HG03097 (cell line): ENCODE results near the gene HMGB2.

Source experiments
- ATAC-seq: cut with Tn5 transposase; IDR thresholded peaks from one replicate; pipeline ENCODE4 v1.9.1; 2021; ENCODE audit not compliant: unreplicated experiment, low FRiP score

HMGB2 gene

DNA sequence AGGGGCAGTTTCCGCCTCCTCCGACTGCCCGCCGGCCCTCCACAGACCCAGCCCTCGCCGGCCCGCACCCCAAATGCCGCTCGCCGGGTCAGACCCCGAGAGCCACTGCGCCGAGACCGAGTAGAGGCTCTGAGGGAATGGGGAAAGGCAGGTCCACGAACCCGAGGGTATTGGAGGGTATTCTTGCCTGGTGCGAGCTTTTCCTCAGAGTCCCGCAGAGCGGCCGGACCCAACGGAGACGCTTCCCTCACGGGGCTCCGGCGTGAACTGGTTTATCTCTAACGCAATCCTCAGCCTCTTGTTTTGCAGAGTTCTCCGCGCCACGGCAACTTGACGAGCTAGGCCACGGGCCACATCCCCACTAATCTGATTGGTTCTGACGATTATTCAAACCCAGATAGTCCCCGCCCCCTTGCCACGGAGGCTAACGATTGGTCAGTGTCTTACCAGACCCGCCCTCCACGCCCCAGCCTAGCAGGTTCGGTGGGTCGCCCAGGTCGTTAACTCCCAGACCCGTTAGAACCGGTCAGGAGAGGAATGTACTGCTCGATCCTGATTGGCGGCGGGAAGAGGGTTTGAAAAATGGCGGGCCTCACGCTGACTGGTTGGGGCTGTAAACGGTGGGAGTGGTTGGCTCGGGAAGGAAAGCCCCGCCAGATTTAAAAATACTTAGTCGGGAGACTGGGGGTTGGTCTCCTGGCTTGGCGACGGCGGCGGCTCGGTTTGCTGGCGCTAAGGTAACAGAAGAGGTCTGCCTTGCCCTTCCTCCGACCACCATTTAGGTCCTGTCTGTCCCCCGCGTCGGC, at the start of gene HMGB2:
Gene HMGB2, minus strand, starts transcription at position 274 of the 806 bp plus-strand sequence. CDS start 709 bp downstream, outside the sequence.
- ATAC-seq, result peak; percentile 94

DNA sequence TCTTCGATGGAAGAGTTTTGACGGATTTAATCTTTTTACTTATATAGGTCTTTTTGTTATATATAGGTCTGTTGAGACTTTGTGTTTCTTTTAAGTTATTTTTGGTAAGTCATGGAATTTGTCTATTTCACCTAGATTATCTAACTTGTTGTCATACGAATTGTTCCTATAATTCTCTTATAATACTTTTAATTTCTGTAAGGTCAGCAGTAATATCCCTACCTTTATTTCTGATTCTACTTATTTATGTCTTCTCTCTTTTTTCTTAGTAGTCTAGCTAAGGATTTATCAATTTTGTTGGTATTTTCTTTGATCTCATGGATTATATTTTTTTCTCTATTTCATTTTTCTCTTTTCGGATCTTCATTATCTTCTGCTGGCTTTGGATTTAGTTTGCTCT, 48.2 kb upstream of the HMGB2 start:
- ATAC-seq, result no peak

DNA sequence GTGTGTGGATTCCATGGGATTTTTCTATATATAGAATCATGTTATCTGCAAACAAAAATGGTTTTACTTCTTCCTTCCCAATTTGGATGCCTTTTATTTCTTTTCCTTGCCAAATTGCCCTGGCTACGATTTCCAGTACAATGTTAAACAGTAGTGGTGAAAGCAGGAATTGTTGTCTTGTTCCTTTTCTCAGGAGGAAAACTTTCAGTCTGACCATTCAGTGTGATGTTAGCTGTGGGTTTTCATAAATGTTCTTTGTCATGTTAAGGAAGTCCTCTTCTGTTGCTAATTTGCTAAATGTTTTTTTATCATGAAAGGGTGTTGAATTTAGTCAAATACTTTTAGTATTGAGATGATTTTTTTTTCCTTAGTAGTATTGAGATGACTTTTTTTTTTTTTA, 47.5 kb upstream of the HMGB2 start:
- no peak for ATAC-seq

DNA sequence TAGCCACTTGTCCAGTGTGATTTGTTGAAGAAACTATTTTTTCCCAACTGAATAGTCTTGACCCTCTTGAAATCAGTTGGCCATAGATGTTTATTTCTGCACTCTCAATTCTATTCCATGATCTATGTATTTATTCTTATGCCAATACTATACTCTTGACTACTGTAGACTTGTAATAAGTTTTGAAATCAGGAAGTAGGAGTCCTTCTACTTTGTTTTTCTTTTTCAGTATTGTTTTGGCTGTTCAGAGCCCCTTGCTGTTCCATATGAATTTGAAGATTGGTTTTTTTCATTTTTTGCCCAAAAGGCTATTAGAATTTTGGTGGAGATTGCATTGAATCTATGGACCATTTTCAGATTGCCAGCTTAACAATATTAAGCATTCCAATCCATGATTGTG, 46.8 kb upstream of the HMGB2 start:
- no peak for ATAC-seq

DNA sequence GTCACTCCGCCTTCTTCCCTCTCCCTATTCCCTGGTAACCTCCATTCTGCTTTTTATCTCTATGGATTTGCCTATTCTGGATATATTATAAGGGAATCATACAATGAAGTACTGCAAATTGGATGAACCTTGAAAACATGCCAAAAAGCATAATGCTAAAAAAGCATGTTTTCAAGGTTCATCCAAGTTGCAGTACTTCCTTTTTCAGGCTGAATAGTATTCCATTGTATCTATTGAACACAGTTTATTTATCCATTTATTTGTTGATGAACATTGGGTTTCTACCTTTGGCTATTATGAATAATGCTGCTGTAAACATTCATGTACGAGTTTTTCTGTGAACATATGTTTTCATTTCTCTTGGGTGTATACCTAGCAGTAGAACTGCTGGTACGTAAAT, 45.8 kb upstream of the HMGB2 start:
- ATAC-seq, result no peak

DNA sequence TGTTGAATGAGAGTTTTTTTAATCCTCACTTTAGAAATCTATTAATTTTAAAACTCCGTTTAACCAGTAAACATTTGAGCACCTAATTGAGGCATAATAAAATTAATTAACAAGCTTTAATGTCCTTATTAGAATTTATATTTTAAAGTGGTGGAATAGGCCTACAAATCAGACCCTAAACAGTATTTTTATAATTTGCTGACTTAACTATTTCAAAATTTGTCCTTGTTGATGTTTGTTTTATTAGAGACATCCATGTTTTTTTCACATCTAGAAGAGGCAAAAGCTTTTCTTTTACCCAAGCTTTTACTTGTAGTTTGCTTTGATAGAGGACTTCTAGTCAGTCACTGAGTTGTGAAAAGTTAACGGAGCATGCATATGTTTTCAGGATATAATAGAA, 40.4 kb upstream of the HMGB2 start:
- no peak for ATAC-seq

DNA sequence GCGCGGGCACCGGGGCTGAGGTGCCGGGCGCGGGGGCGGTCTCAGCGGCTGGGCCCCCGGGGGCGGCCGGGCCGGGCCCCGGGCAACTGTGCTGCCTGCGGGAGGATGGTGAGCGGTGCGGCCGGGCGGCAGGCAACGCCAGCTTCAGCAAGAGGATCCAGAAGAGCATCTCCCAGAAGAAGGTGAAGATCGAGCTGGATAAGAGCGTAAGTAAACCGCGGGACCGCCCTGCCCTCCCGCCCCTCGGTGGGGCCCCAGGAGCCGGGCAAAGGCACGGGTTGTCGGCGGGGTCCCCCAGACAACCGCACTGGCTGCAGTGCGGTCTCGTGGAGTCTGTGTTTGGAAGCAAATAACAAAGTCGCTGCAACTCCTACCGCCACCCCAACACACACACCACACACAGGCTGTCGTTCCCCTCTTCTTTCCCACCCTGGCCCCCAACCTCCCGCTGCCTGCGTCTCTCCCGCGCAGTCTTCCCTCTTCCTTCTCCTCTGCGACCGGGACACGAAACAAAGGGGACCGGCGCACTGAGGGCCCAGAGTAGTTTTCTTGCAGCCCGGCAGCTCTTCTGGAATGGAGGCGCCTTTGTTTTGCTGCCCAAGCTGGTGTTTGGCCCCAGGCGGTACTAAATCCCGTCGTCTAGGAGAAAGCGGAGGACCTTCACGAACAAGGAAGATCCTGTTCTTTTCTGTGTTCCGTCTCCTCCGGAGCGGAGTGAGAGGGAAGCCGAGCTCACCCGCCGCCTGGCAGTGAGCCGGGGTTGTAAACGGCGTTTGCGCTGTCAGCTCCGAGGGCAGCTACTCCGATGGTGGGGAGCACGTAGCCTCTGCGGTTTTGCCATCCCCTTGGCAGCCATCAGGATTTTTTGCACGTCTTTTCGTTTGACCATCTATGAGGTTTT, 37.4 kb upstream of the HMGB2 start:
- ATAC-seq, result peak; percentile 25

DNA sequence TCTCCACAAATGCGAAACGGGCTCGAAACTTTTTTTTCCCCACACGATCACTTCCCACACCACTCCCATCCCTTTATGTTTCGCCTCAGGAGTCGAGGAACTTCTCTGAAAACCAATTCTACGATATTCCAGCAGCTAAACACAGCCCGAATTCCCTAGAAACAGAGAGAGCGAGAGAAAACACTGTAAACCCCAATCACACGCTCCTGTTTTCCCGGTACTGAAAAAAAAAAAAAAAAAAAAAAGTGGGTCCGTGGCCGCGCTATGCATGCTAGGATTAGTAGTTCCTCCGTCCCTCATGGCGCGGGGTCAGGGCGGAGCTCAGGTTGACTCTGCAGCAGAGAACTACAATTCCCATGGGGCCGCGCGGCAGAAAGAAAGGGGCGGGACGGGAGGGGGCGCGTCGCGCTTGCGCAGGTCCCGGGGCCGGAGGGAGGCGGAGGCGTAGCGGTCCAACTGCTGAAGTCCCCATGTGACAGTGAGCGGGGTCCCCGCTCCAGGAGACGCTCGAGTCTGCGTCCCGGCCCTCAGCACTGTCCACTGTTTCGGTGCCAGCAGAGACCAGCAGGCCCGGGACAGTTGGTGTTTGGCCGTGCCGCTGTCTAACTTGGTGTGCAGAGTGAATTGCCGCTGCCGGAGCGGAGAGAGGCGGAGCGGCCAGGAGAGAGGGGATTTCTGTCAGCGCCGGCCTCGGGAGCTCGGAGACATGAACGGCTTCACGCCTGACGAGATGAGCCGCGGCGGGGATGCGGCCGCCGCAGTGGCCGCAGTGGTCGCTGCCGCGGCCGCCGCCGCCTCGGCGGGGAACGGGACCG, 36.5 kb upstream of the HMGB2 start, which contains the start of gene SAP30:
Gene SAP30, plus strand, starts transcription at position 478 of the 815 bp plus-strand sequence. Its CDS starts 229 bp downstream, at position 707.
- ATAC-seq, result peak; percentile 73

DNA sequence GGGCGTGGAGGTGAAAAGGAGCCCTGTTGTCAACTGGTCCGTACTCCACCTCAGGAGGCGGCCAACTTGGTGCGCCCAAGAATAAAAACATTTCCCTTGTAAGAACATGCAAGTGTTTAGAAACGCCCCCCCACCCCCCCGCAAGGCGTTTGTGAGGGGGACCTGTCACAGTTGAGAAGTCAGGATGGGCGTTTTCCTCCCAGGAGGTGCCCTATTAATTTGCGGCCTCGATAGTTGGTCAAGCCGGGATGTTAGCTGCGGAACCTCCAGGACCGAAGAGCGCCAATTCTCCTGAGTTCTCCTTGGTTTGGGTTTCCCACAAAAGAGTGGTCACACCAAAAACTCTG, 35.9 kb upstream of the HMGB2 start:
- ATAC-seq, result no peak

DNA sequence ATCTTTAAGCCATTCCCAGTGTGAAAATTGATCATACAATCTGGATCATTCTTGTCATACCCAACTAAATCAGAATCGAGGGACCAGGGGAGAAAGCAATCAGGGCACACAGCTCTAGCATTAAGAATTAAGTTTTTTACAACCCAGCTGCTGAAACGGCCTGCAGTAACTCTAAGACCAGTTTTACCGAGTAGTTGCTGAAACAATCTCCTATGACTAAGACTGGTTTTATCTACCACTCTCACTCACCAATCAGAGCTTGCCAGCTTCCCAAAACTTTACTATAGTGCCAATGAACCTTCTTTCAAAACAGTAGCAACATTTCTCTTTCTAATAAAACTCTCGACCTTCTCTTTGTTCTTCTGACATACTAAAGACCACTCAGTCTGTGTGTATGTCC, 33.8 kb upstream of the HMGB2 start:
- ATAC-seq, result no peak

DNA sequence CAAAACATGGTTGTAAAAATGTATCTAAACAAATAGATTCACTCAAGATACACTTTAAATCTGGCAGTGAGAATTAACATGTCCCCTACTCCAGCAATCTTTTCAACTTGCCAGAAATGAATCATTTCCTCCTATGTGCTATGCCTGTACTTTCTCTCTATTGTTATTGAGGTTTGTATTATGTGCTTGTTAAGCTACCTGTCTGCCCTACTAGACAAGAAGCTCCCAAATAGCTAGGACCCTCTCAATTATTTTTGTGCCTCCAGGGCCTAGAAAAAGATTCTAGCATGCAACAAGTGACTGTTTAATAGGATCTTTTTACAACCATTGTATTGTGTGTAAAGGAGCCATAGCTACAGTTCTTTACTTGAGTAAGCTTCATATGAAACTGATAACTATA, 33.1 kb upstream of the HMGB2 start:
- no peak for ATAC-seq

DNA sequence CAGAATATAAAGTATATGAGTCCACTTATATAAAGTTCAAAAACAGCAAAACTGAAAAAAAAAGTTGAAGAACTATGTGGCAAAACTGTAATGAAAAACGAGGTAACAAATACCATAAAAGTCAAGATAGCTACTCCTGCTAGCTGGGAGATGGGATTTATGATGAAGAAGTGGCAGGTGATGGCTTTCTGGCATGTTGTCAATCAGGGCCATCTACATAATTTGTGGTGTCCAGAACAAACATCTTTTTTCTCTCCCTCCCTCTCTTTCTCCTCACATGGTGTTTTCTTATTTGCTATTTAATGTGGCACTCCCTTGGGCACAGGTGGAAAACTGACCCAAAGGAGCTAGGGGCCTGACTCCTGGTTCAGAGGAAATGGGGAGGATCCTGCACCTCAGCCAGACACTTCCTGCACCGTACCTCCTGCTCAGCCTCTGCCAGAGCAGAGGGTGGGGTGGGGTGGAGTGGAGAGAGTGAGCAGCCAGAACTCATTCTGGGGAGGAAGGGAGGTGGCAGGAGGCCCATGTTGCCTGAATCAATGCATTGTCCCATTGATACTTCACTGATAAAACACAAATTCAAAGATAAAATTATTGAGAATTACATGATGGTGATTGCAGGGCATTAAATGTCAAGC, 31.3 kb upstream of the HMGB2 start:
- ATAC-seq, result no peak

DNA sequence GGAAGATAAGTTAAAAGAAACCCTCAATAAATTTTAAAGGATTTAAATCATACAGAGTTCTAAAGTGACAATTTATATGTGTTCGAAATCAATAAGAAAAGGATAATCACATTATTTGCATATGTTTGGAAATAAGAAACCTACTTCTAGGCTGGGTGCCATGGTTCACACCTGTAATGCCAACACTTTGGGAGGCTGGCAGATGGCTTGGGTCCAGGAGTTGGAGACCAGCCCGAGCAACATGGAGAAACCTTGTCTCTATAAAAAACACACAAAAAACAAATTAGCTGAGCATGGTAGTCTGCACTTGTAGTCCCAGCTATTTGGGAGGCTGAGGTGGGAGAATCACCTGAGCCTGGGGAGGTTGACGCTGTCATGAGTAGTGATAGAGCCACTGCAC, 28.5 kb upstream of the HMGB2 start:
- ATAC-seq, result no peak

DNA sequence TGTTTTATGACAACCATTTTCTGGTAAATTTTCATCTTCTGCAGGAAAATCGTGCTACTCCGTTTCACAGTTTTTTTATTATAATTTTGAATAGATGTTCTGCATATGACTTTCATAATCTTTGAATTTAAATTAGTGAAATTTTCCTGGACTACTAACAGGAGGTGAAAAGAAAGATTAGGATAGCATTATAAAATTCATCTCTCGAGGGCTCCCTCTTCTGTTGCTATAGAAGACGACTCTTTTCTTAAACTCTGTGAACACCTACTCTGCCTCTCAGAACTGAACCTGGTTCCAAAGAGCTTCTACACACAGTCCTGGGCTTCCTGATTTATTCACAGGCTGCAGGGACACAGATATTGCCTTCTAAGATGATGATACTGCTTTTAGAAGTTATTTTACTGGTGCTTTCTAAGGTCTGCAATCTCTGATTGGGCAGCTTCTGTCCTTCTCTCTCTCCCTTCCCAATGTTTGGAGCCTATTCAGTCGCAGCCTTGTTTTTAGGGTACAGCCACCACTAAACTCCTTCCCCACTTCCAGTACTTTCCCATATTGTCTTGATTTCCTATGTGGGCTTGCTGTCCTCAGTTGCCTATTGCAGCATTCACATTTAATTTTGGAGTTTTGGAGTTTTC, 26.5 kb upstream of the HMGB2 start:
- ATAC-seq, result no peak

DNA sequence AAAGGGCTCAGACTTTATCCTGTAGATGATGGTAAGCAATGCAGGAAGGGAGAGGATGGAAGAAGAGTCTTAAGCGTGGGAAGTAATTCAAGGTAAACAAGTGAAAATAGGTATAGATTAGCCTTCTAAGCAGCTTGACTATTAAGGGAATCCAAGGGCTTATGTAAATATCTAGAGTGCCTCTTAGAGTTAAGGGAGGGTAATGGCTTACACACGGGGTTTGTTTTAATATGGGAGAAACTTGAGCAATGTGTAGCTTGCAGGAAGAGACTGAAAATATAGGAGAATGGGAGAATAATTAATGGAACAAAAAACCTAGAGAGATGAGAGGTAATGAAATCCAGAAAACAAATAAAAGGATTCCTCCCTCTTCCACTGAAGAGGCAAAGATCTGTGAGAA, 23.8 kb upstream of the HMGB2 start:
- no peak for ATAC-seq

DNA sequence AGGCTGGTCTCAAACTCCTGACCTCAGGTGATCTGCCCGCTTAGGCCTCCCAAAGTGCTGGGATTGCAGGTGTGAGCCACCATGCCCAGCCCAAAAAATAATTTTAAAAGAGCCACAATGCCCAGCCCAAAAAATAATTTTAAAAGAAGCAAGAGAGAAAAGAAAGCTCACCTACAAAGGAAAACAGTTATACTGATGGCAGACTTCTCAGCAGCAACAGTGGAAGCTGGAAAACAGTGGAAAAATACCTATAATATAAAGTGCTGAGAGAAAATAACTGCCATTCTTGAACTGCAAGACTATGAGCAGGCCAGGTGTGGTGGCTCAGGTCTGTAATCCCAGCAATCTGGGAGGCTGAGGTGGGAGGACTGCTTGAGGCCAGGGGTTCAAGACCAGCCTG, 13.3 kb upstream of the HMGB2 start:
- ATAC-seq, result no peak

DNA sequence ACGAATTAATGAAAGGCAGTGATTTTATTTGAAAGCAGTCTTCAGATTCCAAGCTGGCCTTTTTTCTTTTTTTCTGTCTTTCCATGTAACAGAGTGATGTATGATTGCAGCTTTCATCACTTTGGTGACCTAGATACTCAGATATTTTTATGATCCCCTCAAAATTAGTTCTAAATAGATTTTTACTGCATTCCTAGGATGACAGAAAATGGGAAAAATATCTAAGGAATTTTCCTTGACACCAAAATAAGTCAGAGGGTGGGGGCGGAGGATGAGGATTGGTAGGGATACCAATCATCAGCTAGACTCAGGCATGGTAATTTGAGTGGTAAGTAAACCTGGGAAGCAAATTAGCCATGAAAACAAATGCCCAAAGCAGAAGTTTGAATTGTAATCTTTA, 11.9 kb upstream of the HMGB2 start:
- no peak for ATAC-seq

DNA sequence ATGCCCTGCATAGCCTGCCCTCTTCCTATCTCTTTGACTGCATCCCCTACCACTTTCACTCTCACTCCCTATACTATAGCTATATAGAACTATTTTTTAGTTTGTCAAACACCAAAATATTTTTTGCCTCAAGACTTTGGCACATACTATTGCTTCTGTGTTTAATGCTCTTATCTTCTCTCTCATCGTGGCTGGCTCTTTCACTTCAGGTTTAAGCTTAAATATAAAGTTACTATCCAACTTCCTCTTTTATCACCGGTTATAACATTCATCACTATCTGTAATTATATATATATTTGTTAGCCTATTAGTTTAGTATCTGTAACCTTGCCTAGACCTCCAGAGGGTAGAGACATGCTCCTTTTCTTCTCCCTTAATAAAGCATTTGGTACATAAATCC, 11.5 kb upstream of the HMGB2 start:
- ATAC-seq, result no peak

DNA sequence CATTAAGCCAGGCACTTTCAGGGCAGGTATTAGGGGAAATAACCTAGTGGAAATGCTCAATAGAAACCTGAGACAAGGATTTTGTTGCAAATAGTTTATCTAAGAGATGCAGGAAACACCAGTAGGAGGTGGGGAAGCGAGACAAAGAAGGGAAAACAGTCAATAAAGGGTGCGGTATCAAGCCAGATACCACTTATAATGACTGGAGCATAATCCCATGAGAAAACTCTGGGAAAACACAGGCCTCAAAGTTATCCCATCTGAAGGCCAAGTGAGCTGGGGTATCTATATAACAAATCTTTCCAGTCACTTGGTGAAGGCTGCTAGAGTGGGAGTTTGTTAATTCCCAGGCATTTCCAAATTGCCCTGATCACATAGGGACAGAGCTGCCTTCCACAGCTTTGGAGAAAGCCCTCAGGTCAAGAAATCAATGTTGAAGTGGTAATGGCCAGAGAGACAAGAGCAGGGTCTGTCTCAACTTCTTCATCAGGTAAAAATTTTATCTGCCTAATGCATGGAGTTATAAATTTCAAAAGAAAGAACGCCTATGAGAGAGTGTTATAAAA, 9.8 kb upstream of the HMGB2 start:
- no peak for ATAC-seq

DNA sequence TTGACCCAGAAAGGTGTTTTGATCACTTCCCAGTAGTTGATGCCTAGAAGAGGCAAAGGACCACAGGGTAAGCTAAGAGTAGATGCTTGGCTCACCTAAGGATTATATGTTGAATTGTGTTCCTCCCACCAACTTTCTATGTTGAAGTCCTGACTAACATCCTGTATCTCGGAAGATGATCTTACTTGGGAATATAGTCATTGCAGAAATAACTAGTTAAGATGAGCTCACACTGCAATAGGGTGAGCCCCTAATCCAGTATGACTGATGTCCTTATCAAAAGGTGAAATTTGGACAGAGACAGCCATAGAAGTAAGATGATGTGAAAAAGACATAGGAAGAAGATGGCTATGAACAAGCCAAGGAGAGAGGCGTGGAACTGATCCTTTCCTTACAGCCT, 3.3 kb upstream of the HMGB2 start:
- ATAC-seq, result no peak
